Inflammatory macrophage (primary cell): Measurements from ENCODE around the gene GASK1A.
A peak's percentile ranks its signal among the peaks of the same experiment; 100 is the strongest.

Source experiments
- DNase-seq, 2 donors: peaks; one replicate each; pipeline ENCODE4 v3.0.0-alpha.2; 2020 to 2022

Gene GASK1A

DNA sequence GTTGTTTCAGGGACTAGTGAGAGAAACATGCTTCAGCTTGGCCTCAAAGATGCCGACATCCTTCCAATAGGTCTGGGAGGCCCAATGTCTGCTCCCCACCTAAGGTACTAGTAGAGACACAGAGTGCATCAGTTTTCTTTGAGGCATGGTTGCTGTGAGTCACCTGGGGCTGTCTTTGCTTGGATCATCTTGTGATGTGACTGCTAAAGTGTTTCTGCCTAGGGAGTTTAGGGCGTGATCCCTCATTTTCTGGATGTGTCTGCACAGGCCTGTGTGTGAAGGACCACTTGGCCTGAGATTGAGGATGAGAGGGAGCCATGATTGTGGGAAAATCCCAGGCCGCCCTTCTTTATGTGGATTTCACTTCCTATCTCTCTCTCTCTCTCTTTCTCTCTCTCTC, 4.8 kb downstream of the GASK1A start:
- no peak for DNase-seq

DNA sequence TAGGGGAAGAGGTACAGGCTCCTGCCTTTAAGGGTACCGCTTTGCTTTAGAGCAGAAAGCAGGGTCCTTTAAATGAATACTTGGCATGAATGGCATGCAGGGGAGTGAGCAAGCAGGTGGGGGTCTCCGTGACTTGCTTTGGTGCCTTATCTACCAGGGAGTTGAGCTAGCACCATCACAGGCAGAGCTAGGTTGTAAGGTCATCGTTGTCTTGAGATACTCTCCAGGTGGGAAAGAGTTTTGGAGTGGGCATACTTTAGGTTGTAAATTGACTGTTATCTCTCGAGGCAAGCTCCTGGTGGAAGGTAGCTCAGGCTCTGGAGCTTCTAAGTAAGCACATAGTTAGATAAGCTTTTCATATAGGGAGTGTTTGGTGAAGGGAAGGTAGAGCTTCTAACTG, 5.6 kb downstream of the GASK1A start:
- no peak for DNase-seq

DNA sequence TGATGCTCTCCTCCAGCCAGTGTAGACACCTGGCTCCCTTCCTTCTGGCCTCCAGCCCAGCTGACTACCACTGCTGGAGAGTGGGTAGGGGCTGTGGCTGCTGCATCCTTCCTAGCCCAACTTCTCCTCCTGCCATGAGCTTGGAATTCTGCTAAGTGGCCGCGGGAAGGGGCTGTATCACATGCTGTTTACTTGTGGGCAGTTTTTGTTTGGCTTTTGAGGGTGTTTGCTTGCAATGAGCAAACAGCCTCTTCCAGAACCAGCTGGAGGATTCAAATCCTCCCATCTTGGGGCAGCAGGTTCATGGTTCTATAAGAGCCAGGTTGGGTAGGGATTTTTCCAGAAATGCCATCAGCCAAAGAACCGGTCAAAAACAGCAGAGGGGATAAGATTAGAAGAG, 9.0 kb downstream of the GASK1A start:
- DNase-seq = no peak

DNA sequence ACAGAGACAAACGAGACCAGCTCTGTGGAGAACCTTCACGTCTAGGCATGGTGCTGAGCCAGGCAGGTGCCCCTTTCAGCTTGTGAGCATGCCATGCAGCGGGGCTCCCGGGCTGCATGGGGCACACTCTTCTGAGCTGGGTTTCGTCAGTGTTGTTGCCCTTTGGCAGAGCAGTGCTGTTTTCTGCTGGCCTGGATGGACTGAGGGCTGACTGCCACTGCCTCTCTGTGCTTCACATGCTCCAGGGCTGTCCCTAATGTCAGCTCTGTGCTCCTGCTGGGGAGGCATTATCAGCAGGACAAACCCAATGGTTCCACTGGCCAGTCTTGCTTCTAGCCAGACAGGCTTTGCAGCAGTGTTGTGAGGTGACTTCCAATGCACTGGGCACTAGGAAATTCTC, 9.5 kb downstream of the GASK1A start:
- no peak for DNase-seq

DNA sequence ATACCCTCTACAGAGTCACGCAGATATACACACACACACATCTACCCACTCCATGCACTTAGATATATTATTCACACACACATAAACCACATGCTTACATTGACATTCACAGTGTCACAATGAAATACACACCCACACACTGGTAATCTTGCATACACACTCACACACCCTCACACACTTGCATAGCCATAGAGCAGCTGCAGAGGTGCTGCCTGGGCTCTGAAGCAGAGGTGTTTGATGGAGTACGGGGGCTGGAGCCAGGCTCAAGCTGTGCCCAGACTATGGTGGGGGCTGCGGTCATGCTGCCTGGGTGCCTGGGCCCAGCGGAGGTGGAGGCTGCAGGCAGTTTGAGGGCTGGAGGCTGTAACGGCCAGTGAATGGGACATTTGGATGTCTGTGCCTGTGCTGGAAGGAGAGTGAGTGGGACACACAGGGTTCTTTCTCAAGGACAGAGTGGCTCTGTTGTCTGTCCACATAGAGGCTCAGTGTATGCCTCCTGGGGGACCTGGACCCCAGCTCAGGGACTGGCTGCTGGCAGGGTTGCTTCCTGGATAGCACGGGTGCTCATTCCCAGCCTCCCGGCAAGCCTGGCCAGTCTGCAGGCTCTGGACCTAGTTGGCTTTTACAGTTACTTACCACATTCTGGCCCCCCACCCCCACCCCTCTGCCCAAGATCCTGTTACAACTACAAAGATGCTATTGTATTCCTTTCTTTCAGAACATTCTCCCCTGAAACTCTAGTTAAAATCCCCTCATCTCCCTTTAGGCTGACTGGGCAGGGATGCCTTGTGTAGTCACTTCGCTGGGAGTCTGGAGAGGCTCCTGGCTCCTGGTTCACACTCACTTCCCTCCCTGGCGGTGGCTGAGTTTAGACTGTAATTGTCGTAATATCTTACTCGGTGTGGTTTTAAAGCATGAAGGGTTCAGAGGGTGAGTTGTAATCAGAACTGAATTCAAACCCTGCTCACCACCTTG, 12.5 kb downstream of the GASK1A start:
- peak; percentile 37 to 55 for DNase-seq

DNA sequence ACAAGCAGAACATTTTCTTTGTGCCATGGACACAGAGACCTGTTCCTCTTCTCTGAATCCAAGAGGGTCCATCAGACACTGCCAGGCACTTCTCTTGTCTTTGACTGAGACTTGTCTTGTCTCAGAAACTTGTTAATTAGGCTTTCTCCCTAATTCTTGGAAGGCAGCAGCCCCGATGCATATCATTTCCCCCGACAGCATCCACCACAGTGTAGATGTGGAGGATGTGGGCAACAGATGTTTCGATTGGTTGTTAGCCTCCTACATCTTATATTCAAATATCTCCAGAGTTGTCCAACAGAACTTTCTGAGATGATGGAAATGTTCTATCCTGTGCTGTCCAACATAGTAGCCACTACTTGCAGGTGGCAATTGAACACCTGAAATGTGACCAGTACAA, 15.5 kb downstream of the GASK1A start:
- DNase-seq = no peak

DNA sequence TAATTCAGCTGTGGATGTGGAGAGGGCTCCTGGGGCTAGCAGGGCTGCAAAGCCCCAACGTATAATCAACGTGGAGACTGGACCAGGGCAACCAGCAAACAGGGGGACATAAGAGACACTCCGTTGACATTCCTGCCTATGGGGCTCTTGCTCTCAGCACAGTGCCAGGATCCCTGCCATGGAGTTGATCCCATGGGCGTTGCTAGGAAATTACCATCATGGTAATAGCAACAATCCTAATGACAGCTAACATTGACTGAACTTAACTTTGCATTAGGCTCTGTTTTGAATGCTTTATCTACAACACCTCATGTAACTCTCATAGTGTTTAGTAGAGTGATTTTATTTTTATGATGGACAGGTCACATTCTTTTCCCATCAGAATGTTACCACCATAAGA, 16.9 kb downstream of the GASK1A start:
- DNase-seq = no peak

DNA sequence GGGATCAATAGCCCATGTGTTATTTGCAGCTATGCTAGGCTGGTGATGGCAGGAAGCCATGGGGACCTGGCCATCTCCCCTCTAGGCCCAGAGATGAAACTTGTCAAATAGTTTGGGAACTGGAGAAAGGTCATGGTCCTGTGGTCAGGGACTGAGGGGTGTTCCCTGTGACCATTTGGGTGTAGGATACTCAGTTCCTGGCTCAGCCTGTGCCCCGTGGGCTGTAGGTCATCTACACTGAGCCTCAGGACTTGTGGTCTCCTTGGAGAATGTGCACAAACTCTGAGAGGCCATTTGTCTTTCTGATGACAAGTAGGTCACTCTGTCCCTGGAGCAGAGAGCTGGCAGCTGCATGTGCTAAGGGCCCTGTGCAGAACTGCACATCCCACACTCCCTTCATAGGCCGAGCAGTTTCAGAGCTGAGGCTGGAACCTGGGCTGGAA, 17.5 kb downstream of the GASK1A start:
- DNase-seq = peak in 1 of 2 donors; percentile 20

DNA sequence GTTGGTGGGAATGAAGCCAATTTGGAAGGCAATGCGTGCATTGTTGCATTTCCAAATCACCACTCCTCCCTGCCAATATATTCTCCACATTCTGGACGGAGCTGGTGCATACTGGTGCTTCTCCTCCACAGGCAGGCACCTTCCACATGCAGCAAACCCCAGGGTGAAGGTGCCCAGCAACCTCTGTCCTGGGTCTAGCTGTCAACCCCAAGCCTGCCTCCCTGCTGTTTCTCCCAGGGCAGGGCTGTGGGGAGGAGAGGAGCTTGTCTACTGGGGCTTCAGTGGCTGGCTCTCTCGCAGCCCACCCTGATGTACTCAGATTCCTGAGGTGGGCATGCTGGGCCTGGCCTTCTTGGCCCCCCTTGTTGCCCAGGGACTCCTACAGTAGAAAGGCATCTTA, 20.1 kb downstream of the GASK1A start:
- no peak for DNase-seq

DNA sequence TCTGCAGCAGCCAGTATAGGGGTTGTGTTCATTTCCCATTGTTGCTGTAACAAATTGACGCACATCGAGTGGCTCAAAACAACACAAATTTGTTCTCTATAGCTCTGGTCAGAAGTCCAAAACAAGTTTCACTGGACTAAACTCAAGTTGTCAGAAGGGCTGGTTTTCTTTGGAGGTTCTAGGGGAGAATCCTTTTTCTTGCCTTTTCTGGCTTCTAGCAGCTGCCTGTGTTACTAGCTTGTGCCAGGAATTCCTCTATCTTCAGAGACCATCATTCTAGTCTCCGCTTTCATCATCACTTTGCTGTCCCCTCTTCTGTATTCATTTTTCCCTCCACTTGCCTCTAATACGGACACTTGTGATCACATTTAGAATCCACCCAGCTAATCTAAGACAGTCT, 20.5 kb downstream of the GASK1A start:
- DNase-seq = no peak

DNA sequence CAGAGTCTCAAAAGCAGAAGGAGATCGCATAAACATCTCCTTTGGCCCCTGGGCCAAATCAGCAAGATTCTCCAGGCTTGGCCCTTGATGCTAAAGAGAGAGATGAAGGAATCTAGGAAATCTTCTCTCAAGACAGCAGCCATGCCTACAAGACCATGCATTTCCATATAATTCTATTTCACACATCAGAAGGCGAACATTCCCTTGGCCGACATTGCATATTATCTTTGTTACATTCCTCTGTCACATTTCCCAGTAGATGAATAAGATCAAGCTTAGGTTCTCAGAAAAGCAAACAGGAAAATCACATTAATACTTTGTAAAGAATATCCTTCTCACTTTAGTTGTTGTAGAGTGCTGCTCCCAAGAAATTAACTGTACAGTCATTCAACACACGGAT, 21.3 kb downstream of the GASK1A start:
- DNase-seq = no peak

DNA sequence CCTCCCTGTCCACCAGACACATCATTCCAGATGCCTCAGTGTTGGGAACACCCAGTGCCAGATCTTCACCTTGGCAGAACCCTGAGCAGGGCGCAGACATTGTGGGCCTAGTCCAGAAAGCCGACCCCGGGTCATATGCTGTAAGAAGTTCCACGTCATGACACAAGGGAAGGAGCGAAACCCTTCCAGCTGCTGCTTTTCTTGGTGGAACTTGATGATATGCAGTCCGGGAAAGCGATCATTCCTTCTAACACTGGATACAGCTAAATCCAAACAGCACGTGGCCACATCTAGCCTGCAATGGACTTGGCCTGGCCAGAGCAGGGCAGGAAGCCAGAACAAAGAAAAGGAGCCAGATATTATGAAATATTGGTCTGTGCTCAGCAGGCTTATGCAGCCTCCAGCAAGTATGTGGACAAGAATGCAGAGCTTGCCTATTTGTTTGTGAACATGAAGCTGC, 22.0 kb downstream of the GASK1A start:
- DNase-seq = peak; percentile 9 to 39

DNA sequence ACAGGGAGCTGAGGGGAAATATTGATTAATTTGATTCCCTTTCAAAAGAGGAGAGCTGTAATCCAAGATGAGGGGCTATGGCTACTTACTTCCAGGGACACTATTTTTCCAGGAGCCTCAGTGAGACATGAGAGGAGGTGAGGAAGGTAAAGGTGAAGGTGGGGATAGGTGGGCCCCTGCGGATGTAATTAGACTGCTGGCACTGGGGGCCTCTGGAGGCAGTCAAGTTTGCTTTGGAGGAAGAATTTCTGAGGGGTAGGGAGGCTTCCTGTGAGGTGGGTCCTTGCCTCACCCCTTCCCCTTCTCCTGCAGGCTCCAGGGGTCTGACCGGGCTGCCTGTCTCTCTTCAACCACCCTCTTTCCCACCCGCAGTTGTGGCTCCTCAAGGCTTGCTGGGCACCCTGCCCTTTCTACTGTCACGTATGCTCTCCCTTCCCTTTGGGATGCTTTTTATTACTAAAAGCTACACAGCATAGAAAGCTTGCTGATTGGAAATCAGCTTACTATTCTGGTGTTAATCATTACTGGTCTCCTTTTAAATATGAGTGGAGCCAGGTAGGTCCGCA, 22.5 kb downstream of the GASK1A start:
- DNase-seq = no peak

DNA sequence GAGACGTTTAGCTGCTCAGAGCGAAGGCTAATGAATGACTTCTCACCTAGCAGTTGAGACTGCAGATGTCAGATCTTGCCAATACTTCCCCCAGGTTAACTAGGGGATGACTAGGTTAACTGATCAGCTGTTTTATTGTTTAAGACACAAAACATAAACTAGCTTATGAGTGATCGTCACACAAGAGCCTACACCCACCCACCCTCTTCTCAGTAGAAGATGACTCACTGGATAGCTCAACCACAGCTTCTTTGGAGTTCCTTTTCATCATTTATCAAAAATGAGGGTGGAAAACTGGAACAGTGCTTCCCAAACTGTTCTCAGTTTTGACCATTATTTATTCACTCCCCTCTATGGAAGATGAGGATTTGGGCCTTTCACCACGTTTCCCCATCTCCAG, 25.2 kb downstream of the GASK1A start:
- DNase-seq = peak; percentile 57 to 81

DNA sequence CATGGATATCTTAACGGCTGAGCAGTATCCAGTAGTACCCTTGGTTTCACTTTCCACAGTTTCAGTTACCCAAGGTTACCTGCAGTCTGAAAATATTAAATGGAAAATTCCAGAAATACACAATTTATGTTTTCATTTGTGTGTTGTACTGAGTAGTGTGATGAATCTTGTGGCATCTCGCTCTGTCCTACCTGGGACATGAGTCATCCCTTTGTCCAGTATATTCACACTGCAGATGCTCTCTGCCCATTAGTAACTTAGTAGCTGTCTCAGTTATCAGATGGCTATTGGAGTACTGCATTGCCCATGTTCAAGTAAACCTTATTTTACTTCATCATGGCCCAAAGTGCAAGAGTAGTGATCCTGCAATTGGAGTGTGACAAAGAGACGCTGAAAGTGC, 26.1 kb downstream of the GASK1A start:
- DNase-seq = no peak

DNA sequence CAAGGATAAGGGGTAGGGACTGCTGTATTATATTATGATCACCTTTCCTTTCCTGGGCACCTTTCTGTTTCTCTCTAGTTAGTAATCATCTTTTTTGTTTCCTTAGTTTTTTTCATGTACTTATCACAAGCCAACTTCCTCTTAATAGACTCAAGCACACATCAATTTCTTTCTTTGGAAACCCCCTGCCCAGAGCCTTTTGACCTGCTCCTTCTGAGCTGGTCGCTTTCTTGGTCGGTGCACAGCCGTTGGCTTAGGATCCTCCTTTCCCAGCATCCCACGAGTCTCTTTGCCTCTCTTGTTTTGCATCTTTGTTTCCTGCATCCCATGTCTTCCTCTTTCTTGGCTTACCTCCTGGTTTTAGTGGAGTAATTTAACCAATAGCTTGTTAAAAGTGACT, 26.9 kb downstream of the GASK1A start:
- DNase-seq = peak in 1 of 2 donors; percentile 9

DNA sequence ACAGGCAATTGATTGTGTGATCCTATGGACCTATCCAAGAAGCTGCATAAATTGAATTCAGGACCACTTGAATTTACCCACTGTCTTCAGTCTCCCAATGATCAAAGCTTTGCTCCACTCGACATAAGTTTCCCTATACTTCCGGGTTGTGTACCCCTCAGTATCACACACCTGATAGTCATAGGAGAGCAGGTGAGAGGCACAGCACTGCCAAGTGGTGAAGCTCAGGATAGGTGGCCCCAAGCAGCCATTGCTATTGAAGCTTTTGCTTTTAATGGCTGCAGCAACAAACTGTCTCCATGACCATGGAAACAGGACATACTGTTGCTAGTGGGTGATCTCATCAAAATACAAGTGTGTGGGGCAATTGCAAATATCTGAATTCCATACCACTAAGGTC, 27.7 kb downstream of the GASK1A start:
- no peak for DNase-seq

DNA sequence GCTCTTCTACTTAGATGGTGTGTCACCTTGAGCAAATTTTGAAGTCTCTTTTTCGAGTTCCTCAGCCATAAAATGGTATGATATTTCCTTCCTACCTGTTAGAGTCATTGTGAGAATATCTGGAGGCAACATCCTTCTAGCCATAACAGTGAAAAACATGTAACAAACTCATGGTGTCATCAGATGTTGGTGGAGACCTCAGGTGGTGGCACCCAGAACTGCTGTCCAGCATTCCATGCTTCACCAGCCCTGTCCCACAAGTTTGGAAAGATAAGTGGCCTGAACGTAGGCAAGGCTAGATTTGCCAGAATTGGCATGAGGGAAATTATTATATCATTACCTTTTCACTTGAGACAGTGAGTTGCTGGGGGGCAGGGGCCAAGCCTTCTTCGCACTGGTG, 30.4 kb downstream of the GASK1A start:
- peak in 1 of 2 donors; percentile 10 for DNase-seq

DNA sequence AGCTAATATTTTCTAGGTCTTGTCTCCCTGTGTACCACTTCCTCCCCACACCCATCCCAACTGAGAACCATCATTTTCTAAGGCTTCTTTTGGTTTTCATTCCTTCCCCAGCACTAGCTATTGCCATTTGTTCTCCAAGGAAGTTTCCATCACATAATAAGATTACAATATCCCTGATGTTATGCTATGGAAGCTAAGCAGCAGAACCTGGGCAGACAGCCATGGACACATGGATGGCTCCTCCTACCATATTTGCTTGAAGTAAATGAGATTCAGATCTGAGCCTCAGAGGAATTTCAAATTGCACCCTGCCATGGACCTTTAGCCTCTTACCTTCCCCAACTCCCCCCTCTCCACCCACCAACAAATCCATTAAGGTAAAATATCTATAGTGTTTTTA, 31.5 kb downstream of the GASK1A start:
- DNase-seq = no peak

DNA sequence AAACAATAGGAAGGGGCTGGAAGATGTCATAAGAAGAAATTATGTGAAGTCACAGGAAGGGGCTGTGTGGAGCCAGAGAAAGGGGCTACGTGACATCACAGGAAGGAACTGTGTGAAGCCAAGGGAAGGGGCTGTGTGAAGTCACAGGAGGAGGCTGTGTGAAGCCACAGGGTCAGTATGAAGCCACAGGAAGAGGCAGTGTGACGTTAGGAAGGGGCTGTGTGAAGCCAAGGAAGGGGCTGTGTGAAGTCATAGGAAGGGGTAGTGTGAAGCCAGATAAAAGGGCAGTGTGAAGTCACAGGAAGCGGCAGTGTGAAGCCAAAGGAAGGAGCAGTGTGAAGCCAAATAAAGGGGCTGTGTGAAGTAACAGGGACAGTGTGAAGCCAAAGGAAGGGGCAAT, 32.5 kb downstream of the GASK1A start:
- DNase-seq = no peak

DNA sequence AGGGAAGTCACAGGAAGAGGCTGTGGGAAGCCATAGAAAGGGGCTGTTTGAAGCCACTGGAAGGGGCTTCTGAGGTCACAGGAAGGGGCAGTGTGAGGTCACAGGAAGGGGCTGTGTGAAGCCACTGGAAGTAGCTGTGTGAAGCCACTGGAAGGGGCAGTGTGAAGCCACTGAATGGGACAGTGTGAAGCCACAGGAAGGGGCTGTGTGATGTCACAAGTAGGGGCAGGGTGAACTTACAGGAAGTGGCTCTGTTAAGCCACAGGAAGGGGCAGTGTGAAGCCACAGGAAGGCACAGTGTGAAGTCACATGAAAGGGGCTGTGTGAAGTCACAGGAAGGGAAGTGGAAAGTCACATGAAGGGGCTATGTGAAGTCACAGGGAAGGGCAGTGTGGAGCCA, 33.1 kb downstream of the GASK1A start:
- no peak for DNase-seq

DNA sequence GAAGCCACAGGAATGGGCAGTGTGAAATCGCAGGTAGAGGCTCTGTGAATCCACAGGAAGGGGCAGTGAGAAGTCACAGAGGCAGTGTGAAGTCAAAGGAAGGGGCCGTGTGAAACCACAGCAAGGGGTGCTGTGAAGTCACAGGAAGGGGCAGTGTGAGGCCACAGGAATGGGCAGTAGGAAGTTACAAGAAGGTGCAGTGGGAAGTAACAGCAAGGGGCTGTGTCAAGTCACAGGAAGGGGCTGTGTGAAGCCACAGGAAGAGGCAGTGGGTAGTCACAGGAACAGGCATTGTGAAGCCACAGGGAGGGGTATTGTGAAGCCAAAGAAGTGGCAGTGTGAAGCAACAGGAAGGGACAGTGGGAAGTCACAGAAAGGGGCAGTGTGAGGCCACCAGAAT, 34.1 kb downstream of the GASK1A start:
- peak in 1 of 2 donors; percentile 37 for DNase-seq

DNA sequence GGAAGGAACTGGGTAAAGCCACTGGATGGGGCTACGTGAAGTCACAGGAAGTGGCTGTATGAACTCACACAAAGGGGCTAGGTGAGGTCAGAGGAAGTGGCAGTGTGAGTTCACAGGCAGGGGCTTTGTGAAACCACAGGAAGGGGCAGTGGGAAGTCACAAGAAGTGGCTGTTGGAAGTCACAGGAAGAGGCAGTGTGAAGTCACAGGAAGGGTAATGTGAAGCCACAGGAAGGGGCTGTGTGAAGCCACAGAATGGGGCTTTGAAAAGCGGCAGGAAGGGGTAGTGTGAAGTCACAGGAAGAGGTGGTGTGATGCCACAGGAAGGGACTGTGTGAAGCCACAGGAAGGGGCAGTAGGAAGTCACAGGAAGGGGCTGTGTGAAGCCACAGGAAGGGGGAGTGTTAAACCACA, 34.6 kb downstream of the GASK1A start:
- DNase-seq = no peak

DNA sequence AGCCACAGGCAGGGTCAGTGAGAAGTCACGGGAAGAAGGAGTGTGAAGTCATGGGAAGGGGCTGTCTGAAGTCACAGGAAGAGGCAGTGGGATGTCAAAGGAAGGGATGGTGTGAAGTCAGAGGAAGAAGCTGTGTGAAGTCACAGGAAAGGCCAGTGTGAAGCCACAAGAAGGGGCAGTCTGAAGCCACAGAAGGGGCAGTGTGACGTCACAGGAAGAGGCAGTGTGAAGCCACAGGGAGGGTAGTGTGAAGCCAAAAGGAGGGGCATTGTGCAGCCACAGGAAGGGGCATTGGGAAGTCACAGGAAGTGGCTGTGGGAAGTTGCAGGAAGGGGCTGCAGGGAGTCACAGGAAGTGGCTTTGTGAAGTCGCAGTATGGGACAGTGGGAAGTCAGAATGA, 35.1 kb downstream of the GASK1A start:
- no peak for DNase-seq
